Peyer's patch (tissue), 4 donors: ENCODE measurements around the gene EBI3.
A peak's percentile ranks its signal among the peaks of the same experiment; 100 is the strongest.

ENCODE experiments used
- CTCF ChIP-seq, 6 experiments: fragments of 450-650 bp in 4 of 6; fragments of 200-600 bp in 2 of 6; sonication (generic) in 1 of 6; IDR thresholded peaks; one replicate each; pipeline ENCODE4 v1.5.1; 2017 to 2019; ENCODE audit warnings: antibody characterized with exemption in 6 of 6, mild to moderate bottlenecking in 3 of 6, moderate library complexity in 1 of 6
- POLR2A ChIP-seq, 2 donors: fragments of 450-650 bp; IDR thresholded peaks; one replicate each; pipeline ENCODE4 v1.5.1; 2017; ENCODE audit warnings: antibody characterized with exemption in 2 of 2, mild to moderate bottlenecking in 2 of 2, moderate library complexity in 2 of 2

GRCh38 chr19:4284176-4284958, 55.0 kb downstream of the EBI3 start:
- TF ChIP-seq CTCF (IDR thresholded peaks at IDR 0.05) (no peak), POLR2A (IDR thresholded peaks at IDR 0.05) (peak in 1 of 2 donors; percentile 68)
